SK-N-SH (cell line): ENCODE data around the gene CKMT2. TPM values are rescaled to one million over a fixed set of nuclear protein-coding genes. Genes with fewer than 3 reads are reported as not detected.

ENCODE experiments used
- CTCF ChIA-PET: fragments of 300-600, 350-600 bp; formaldehyde crosslinking; extraction: SDS; loops from one replicate; lab custom pipeline; 2021; lab: Yijun Ruan, JAX
- POLR2A ChIA-PET: fragments of 350-600 bp; sonication (Branson Sonifier 250); formaldehyde crosslinking; extraction: SDS; loops from one replicate; lab custom pipeline; 2020; ENCODE audit warnings: antibody characterized with exemption, inconsistent platforms; lab: Yijun Ruan, JAX
- DNase-seq: peaks from one replicate; pipeline ENCODE4 v3.0.0; 2012
- H2AFZ ChIP-seq: fragments of 200-600 bp; sonication (generic); 2 replicates; pipeline ENCODE4 v1.8.1; 2016; ENCODE audit warnings: antibody characterized with exemption, mild to moderate bottlenecking, low read depth
- H3F3A ChIP-seq: fragments of 200-600 bp; sonication (generic); replicated peaks from 2 replicates; pipeline ENCODE3; 2016; ENCODE audit warnings: antibody characterized with exemption, mild to moderate bottlenecking; ENCODE audit not compliant: insufficient read depth
- H3K27ac ChIP-seq, 2 experiments: fragments of 200-500 bp in 1 of 2; fragments of 200-600 bp in 1 of 2; sonication (Bioruptor generic) in 1 of 2; sonication (generic), shearing (Covaris generic) in 1 of 2; 2 replicates each; pipeline versions ENCODE4 v1.5.1 to v1.6.1; 2014 to 2016; ENCODE audit warnings: low read depth in 2 of 2, inconsistent platforms in 1 of 2, low read length in 1 of 2, mild to moderate bottlenecking in 1 of 2, mixed read lengths in 1 of 2
- H3K27me3 ChIP-seq: fragments of 200-600 bp; sonication (generic), shearing (Covaris generic); 2 replicates; pipeline ENCODE4 v1.6.1; 2016; ENCODE audit warnings: mixed run types; ENCODE audit not compliant: insufficient read depth
- H3K36me3 ChIP-seq, 2 experiments: fragments of 200-500 bp in 1 of 2; fragments of 200-600 bp in 1 of 2; sonication (Bioruptor generic) in 1 of 2; sonication (generic) in 1 of 2; replicated peaks in 1 of 2; 2 replicates each; pipeline versions ENCODE3 to v1.5.1; 2014 to 2016; ENCODE audit warnings: low read length in 1 of 2, mild to moderate bottlenecking in 1 of 2; ENCODE audit not compliant: insufficient read depth in 2 of 2, control insufficient read depth in 1 of 2
- H3K4me1 ChIP-seq, 2 experiments: fragments of 200-500 bp in 1 of 2; fragments of 200-600 bp in 1 of 2; sonication (Bioruptor generic) in 1 of 2; sonication (generic), shearing (Covaris generic) in 1 of 2; 2 replicates each; pipeline versions ENCODE4 v1.5.1 to v1.6.1; 2014 to 2016; ENCODE audit warnings: low read depth in 1 of 2, low read length in 1 of 2, mixed run types in 1 of 2; ENCODE audit not compliant: insufficient read depth in 2 of 2, control insufficient read depth in 1 of 2
- H3K4me2 ChIP-seq: fragments of 200-600 bp; sonication (generic), shearing (Covaris generic); 2 replicates; pipeline ENCODE4 v1.6.1; 2017; ENCODE audit warnings: mixed run types
- H3K4me3 ChIP-seq, 2 experiments: fragments of 200-500 bp in 1 of 2; fragments of 200-600 bp in 1 of 2; sonication (Bioruptor generic) in 1 of 2; sonication (generic), shearing (Covaris generic) in 1 of 2; 2 replicates each; pipeline versions ENCODE4 v1.5.1 to v1.8.1; 2014 to 2016; ENCODE audit warnings: low read depth in 2 of 2, inconsistent platforms in 1 of 2, low read length in 1 of 2, mild to moderate bottlenecking in 1 of 2, mixed read lengths in 1 of 2, moderate library complexity in 1 of 2
- H3K79me2 ChIP-seq: fragments of 200-600 bp; sonication (generic); 2 replicates; pipeline ENCODE4 v1.8.1; 2017; ENCODE audit warnings: mild to moderate bottlenecking; ENCODE audit not compliant: insufficient read depth
- H3K9ac ChIP-seq: fragments of 200-600 bp; sonication (generic); 2 replicates; pipeline ENCODE4 v1.6.1; 2017; ENCODE audit warnings: mixed run types
- H3K9me2 ChIP-seq: fragments of 200-600 bp; sonication (generic); 2 replicates; pipeline ENCODE4 v1.6.1; 2017; ENCODE audit warnings: mixed run types
- H3K9me3 ChIP-seq: fragments of 200-600 bp; sonication (generic); 2 replicates; pipeline ENCODE4 v1.6.1; 2017; ENCODE audit warnings: mixed run types, mild to moderate bottlenecking, moderate library complexity
- H4K20me1 ChIP-seq: fragments of 200-600 bp; sonication (generic); 2 replicates; pipeline ENCODE4 v1.6.1; 2017; ENCODE audit warnings: mild to moderate bottlenecking, mixed run types; ENCODE audit not compliant: insufficient read depth
- CHD2 ChIP-seq: fragments of 150-350 bp; IDR thresholded peaks from 2 replicates; pipeline ENCODE4 v1.6.1; 2018; ENCODE audit warnings: low read length; ENCODE audit not compliant: partially characterized antibody
- CTCF ChIP-seq: fragments of 200-600 bp; sonication (generic); IDR thresholded peaks from 2 replicates; pipeline ENCODE4 v1.6.1; 2017; ENCODE audit warnings: antibody characterized with exemption, mild to moderate bottlenecking, moderate library complexity
- EZH2phosphoT487 ChIP-seq: fragments of 200-600 bp; sonication (generic); IDR thresholded peaks from 2 replicates; pipeline ENCODE4 v1.6.1; 2017; ENCODE audit warnings: low read depth, mixed run types, mild to moderate bottlenecking, antibody characterized with exemption, moderate library complexity, borderline replicate concordance
- FOXJ3 ChIP-seq: sonication (generic); formaldehyde crosslinking; IDR thresholded peaks from 2 replicates; pipeline ENCODE4 v1.5.1; 2020; ENCODE audit warnings: mild to moderate bottlenecking, missing genetic modification reagents
- IRF3 ChIP-seq: fragments of 150-350 bp; IDR thresholded peaks from 2 replicates; pipeline ENCODE4 v1.6.1; 2016; ENCODE audit warnings: mild to moderate bottlenecking, low read depth, low read length
- JUND ChIP-seq: IDR thresholded peaks from 2 replicates; pipeline ENCODE4 v1.4.0; 2012
- MAX ChIP-seq: IDR thresholded peaks from 2 replicates; pipeline ENCODE4 v1.4.0; 2012; ENCODE audit warnings: low read depth
- MXI1 ChIP-seq: IDR thresholded peaks from 2 replicates; pipeline ENCODE4 v1.6.1; 2012; ENCODE audit warnings: mild to moderate bottlenecking, low read depth, low read length, improper control_type of control experiment
- NRF1 ChIP-seq: IDR thresholded peaks from 2 replicates; pipeline ENCODE4 v1.6.1; 2012; ENCODE audit warnings: low read depth, mild to moderate bottlenecking, low read length
- POLR2AphosphoS5 ChIP-seq: IDR thresholded peaks from 2 replicates; pipeline ENCODE4 v1.6.1; 2012; ENCODE audit warnings: low read depth, low read length
- RCOR1 ChIP-seq: fragments of 150-350 bp; IDR thresholded peaks from 2 replicates; pipeline ENCODE4 v1.6.1; 2017; ENCODE audit warnings: antibody characterized with exemption, low read length
- RFX5 ChIP-seq: IDR thresholded peaks from 2 replicates; pipeline ENCODE4 v1.6.1; 2012; ENCODE audit warnings: mild to moderate bottlenecking, improper control_type of control experiment, low read length
- SIN3A ChIP-seq: IDR thresholded peaks from 2 replicates; pipeline ENCODE4 v1.6.1; 2012; ENCODE audit warnings: low read depth, mild to moderate bottlenecking, low read length, moderate library complexity, borderline replicate concordance
- SMC3 ChIP-seq: IDR thresholded peaks from 2 replicates; pipeline ENCODE4 v1.6.1; 2012; ENCODE audit warnings: low read depth, low read length, improper control_type of control experiment
- TAF1 ChIP-seq: IDR thresholded peaks from 2 replicates; pipeline ENCODE4 v1.6.1; 2012; ENCODE audit warnings: low read depth, mild to moderate bottlenecking, low read length, moderate library complexity, borderline replicate concordance
- TCF12 ChIP-seq: IDR thresholded peaks from 2 replicates; pipeline ENCODE4 v1.4.0; 2012
- TEAD4 ChIP-seq: IDR thresholded peaks from 2 replicates; pipeline ENCODE4 v1.4.0; 2012; ENCODE audit warnings: mild to moderate bottlenecking, borderline replicate concordance; ENCODE audit not compliant: insufficient read depth
- USF1 ChIP-seq: IDR thresholded peaks from 2 replicates; pipeline ENCODE4 v1.4.0; 2012; ENCODE audit warnings: low read depth, borderline replicate concordance
- USF2 ChIP-seq: fragments of 150-350 bp; IDR thresholded peaks from 2 replicates; pipeline ENCODE4 v1.6.1; 2017; ENCODE audit warnings: antibody characterized with exemption, low read length, low read depth, borderline replicate concordance
- YY1 ChIP-seq: IDR thresholded peaks from 2 replicates; pipeline ENCODE4 v1.4.0; 2012; ENCODE audit warnings: low read depth, mild to moderate bottlenecking
- WGBS: methylation state at CpG from one replicate; pipeline ENCODE4 v1.1.6; 2017; ENCODE audit warnings: low lambda C conversion rate; 5-methylcytosine and 5-hydroxymethylcytosine counted together
- polyA plus RNA-seq, 3 experiments: library from polyadenylated mRNA; depleted of rRNA; stranded (reverse); fragments of >200 nt; gene quantifications; 2 replicates each; pipeline ENCODE4 v1.2.3, GENCODE V29; 2012

The CKMT2 gene
- polyA plus RNA-seq, 1 of the 3 experiments (the other 2 are of a cell fraction): not detected

- no peak overlapping the region for H3K4me2 ChIP-seq
- no peaks in the 10 kb centered on the region for H3K27me3 ChIP-seq
- no peaks in the 10 kb centered on the region for H3K9me2 ChIP-seq
- H3K4me1 ChIP-seq: no peaks in the 10 kb centered on the region; a peak in 1 of 4 replicates
- no peak overlapping the region for H3K9ac ChIP-seq
- no peaks in the 10 kb centered on the region for H4K20me1 ChIP-seq
- no peaks in the 10 kb centered on the region for H3K79me2 ChIP-seq
- WGBS: 82% methylated on average over 4 of the region's 5 CpGs
- DNase-seq: no peak
- no peak overlapping the region for H3K4me3 ChIP-seq
- no peaks in the 10 kb centered on the region for H3K36me3 ChIP-seq
- H2AFZ ChIP-seq: no peak overlapping the region
- ChIA-PET POLR2A (no interaction called here), CTCF (interaction anchor here (0.7 to 2.0 kb wide), 5 partner anchors 10 to 520 kb away, joined by 3 to 14 read pairs (median 3); no protein-coding TSS in a partner anchor)
- no peaks in the 10 kb centered on the region for H3K9me3 ChIP-seq
- no peaks in the 10 kb centered on the region for H3F3A ChIP-seq
- H3K27ac ChIP-seq: no peak overlapping the region
- 0 out of 2 replicates have a peak, but pooled peaks have one; percentile 16 for TF ChIP-seq CTCF
- TF ChIP-seq POLR2AphosphoS5: no peak
These were observed 26.1 kb upstream of the CKMT2 start for GRCh38 chr5:81207009-81207408.

DNA sequence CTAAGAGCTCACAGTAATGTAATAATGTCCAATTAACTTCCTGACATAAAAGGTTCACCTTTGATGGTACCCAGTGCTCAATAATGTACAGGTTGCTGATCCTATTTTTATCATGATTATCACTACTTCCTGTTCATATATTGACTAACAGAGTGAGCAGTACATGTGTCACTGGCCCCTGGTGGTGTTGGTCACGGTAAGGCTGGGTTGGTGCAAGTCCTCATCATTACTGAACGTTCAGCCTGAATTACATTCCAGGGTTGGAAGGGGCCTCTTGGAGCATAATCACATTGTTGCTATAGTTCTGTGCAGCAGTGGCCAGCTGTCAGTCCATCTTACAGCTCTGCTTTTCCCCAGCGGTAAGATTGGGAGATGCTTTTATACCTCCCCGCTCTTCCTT lies 24.2 kb upstream of the CKMT2 start:
- 86% methylated on average over 4 of the region's 4 CpGs for WGBS
- no peaks in the 10 kb centered on the region for H3K36me3 ChIP-seq
- H3K4me3 ChIP-seq: no peak overlapping the region
- no peak overlapping the region for H3K9ac ChIP-seq
- no peak overlapping the region for H2AFZ ChIP-seq
- H4K20me1 ChIP-seq: no peaks in the 10 kb centered on the region
- H3K9me2 ChIP-seq: no peaks in the 10 kb centered on the region
- POLR2A ChIA-PET: no interaction called here
- H3K27ac ChIP-seq: no peak overlapping the region
- H3K4me1 ChIP-seq: no peaks in the 10 kb centered on the region; a peak in 1 of 4 replicates
- no peak for TF ChIP-seq TEAD4
- TF ChIP-seq RFX5: no peak
- no peak for TF ChIP-seq SIN3A
- no peak for TF ChIP-seq YY1
- no peak for TF ChIP-seq MAX
- no peak for TF ChIP-seq USF1
- TF ChIP-seq USF2: no peak
- TF ChIP-seq TAF1: no peak
- TF ChIP-seq TCF12: no peak
- TF ChIP-seq EZH2phosphoT487: no peak
- TF ChIP-seq NRF1: no peak
- TF ChIP-seq RCOR1: no peak
- no peak for TF ChIP-seq MXI1
- TF ChIP-seq CTCF: no peak
- no peak for TF ChIP-seq SMC3
- no peak for TF ChIP-seq IRF3
- TF ChIP-seq FOXJ3 (CRISPR knock-in tag): no peak
- no peak for TF ChIP-seq JUND
- TF ChIP-seq CHD2: no peak
- H3K9me3 ChIP-seq: no peaks in the 10 kb centered on the region
- CTCF ChIA-PET: interaction anchor here (0.6 kb wide), 1 partner anchor 145 kb away, joined by 3 read pairs; no protein-coding TSS in a partner anchor
- H3K27me3 ChIP-seq: no peaks in the 10 kb centered on the region
- no peaks in the 10 kb centered on the region for H3F3A ChIP-seq
- H3K79me2 ChIP-seq: no peaks in the 10 kb centered on the region
- no peak overlapping the region for H3K4me2 ChIP-seq
- no peak for DNase-seq
